ENCODE data around the gene MORN1. TPM values are rescaled to one million over a fixed set of nuclear protein-coding genes. Genes with fewer than 3 reads are reported as not detected.
A peak's percentile ranks its signal among the peaks of the same experiment; 100 is the strongest.
"Not testable (repeated sequence)": the region's sequence is repeated elsewhere in the genome, so short reads cannot be mapped to it uniquely, and the experiment has no call there.

Gene MORN1
- 1 to 10 TPM; 4.9 to 6.9 TPM for total RNA-seq
- 1 to 10 TPM; 2.3 TPM for polyA plus RNA-seq

DNA sequence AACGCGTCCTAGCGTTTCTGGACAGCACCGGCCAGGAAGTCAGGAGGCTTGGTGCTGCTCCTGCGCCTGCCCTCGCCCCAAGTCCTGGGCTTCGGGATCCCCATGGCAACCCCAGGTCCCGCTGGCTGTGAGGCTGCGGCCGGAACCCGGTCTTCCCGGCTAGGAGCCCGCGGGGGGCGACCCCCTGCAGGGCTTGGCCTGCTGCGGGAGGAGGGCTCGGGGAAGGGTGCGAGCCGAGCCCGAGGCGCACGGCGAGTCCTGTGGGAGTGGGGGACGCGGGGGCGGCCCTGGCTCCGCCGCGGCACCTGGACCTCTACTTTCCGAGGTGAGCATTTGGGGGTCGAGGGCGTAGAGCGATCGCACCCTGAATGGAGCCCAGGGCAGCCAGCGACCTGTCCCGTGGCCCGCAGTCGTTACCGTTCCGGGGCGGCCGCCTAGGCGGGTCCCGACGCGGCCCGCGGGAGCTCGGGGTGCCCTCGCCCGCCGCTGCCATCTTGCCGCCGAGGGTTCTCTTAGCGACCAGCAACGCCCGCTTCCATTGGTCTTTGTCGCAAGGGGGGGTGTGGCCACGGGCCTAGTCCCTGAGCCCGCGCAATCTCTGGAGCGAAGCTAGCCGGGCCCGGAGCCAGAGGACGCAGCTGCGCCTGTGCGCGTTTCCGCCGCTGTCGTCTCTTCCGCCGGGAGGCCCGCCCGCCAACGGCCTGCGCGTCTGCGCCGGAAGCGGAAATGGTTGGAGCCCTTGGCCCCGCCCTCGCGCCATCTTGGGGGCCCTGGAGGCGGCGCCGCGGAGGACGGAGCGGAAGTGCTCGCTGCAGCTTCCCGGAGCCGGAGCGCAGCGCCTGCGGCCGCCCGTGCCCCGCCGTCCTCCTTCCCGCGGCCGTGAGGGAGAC lies at the start of gene MORN1, which contains the start of gene RER1:
Gene MORN1 (minus strand): TSS at position 514 of the 890 bp plus-strand sequence. CDS start 21 bp downstream, at position 493.
Gene RER1 (plus strand): TSS at position 801 of the 890 bp plus-strand sequence. CDS start 3,950 bp downstream, outside the sequence.
- H3K9me3 ChIP-seq (ENCODE audit: control insufficient read depth in 4 of 4, low read length in 3 of 4), result no peaks in the 10 kb centered on the region
- peak within 1 kb of the TSS; percentile 81 to 95 (median 94) for H3K4me3 ChIP-seq (ENCODE audit: low read depth in 1 of 3, low read length in 3 of 3)
- peak; percentile 98 for DNase-seq (ENCODE audit: low spot score)
- WGBS, result under 1% methylated on average over 103 of the region's 103 CpGs
- peaks cover 3 to 37% (median 34%) of the 10 kb centered on the region in 4 donors for H3K4me1 ChIP-seq (ENCODE audit: control insufficient read depth in 4 of 4, insufficient read depth in 4 of 4, low read length in 3 of 4)
- H3K9ac ChIP-seq (ENCODE audit: low read depth in 1 of 2, low read length in 2 of 2), result peak within 1 kb of the TSS; percentile 80 to 83
- H3K27me3 ChIP-seq (ENCODE audit: control insufficient read depth in 4 of 4, insufficient read depth in 4 of 4, low read length in 3 of 4), result no peaks in the 10 kb centered on the region
- peaks cover 0 to 7% (median 6%) of the 10 kb centered on the region in 4 donors for H3K36me3 ChIP-seq (ENCODE audit: control insufficient read depth in 4 of 4, insufficient read depth in 3 of 4, low read depth in 1 of 4, low read length in 3 of 4)
- H3K27ac ChIP-seq (ENCODE audit: low read depth in 1 of 2, low read length in 2 of 2), result peak within 1 kb of the TSS; percentile 73 to 77
- TF ChIP-seq, protein P1, sequence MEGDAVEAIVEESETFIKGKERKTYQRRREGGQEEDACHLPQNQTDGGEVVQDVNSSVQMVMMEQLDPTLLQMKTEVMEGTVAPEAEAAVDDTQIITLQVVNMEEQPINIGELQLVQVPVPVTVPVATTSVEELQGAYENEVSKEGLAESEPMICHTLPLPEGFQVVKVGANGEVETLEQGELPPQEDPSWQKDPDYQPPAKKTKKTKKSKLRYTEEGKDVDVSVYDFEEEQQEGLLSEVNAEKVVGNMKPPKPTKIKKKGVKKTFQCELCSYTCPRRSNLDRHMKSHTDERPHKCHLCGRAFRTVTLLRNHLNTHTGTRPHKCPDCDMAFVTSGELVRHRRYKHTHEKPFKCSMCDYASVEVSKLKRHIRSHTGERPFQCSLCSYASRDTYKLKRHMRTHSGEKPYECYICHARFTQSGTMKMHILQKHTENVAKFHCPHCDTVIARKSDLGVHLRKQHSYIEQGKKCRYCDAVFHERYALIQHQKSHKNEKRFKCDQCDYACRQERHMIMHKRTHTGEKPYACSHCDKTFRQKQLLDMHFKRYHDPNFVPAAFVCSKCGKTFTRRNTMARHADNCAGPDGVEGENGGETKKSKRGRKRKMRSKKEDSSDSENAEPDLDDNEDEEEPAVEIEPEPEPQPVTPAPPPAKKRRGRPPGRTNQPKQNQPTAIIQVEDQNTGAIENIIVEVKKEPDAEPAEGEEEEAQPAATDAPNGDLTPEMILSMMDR (IDR thresholded peaks at IDR 0.05; ENCODE audit: low read depth, low read length, missing input control), result no peak
- TF ChIP-seq GABPA (IDR thresholded peaks at IDR 0.05 in 1 of 2, conservative IDR thresholded peaks at IDR 0.05 in 1 of 2) (peak; percentile 85 to 96), EGR1 (IDR thresholded peaks at IDR 0.05; ENCODE audit: low read depth in 2 of 2) (peak; percentile 30 to 37), SP1 (IDR thresholded peaks at IDR 0.05) (peak; percentile 81), RAD21 (IDR thresholded peaks at IDR 0.05) (peak in 1 of 2 donors; percentile 42), FOXA1 (IDR thresholded peaks at IDR 0.05) (no peak), YY1 (IDR thresholded peaks at IDR 0.05) (peak; percentile 94), TAF1 (conservative IDR thresholded peaks at IDR 0.05) (no peak)

DNA sequence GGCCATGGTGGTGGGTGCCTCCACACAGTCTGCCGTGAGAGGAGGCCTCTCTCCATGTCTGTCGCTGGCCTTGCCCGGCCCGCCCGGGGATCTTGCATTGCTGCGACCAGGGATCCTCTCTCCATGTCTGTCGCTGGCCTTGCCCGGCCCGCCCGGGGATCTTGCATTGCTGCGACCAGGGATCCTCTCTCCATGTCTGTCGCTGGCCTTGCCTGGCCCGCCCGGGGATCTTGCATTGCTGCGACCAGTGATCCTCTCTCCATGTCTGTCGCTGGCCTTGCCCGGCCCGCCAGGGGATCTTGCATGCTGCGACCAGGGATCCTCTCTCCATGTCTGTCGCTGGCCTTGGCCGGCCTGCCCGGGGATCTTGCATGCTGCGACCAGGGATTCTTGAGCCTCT lies 49.0 kb upstream of the MORN1 start:
- not testable (repeated sequence) for H3K4me1 ChIP-seq (ENCODE audit: control insufficient read depth in 4 of 4, insufficient read depth in 4 of 4, low read length in 3 of 4); H3K9me3 ChIP-seq (ENCODE audit: control insufficient read depth in 4 of 4, low read length in 3 of 4); H3K9ac ChIP-seq (ENCODE audit: low read depth in 1 of 2, low read length in 2 of 2); H3K4me3 ChIP-seq (ENCODE audit: low read depth in 1 of 3, low read length in 3 of 3); DNase-seq (ENCODE audit: low spot score); H3K36me3 ChIP-seq (ENCODE audit: control insufficient read depth in 4 of 4, insufficient read depth in 3 of 4, low read depth in 1 of 4, low read length in 3 of 4); H3K27ac ChIP-seq (ENCODE audit: low read depth in 1 of 2, low read length in 2 of 2)
- WGBS, result 93% methylated on average over 23 of the region's 23 CpGs
- H3K27me3 ChIP-seq (ENCODE audit: control insufficient read depth in 4 of 4, insufficient read depth in 4 of 4, low read length in 3 of 4), result peaks cover 0 to 12% (median 5%) of the 10 kb centered on the region in 4 donors

DNA sequence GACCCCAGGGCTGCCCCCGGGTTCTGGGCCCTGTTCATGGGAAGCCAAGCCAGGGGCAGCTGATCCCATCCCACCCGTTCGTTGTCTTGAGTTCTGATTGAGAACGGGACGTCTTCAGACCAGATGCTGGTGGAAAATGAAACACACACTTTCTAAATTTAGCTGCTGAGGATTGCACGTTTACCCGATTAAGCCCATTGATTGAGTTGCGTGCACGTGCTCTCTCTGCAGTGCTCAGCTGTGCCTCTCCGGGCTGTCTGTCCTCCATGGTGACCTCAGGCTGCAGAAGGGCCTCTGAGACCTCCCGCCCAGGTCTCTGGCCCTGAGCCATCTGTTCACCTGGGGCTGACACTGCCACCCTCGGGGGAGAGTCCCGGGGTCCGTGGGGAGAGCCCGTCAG lies 48.0 kb upstream of the MORN1 start:
- Histone ChIP-seq H3K27me3 (ENCODE audit: control insufficient read depth in 4 of 4, insufficient read depth in 4 of 4, low read length in 3 of 4) (peaks cover 0 to 12% (median 2%) of the 10 kb centered on the region in 4 donors), H3K4me1 (ENCODE audit: control insufficient read depth in 4 of 4, insufficient read depth in 4 of 4, low read length in 3 of 4) (peaks cover 0 to 2% (median 0%) of the 10 kb centered on the region in 4 donors), H3K4me3 (ENCODE audit: low read depth in 1 of 3, low read length in 3 of 3) (no peak overlapping the region), H3K9ac (ENCODE audit: low read depth in 1 of 2, low read length in 2 of 2) (no peak overlapping the region), H3K9me3 (ENCODE audit: control insufficient read depth in 4 of 4, low read length in 3 of 4) (no peaks in the 10 kb centered on the region), H3K36me3 (ENCODE audit: control insufficient read depth in 4 of 4, insufficient read depth in 3 of 4, low read depth in 1 of 4, low read length in 3 of 4) (no peaks in the 10 kb centered on the region), H3K27ac (ENCODE audit: low read depth in 1 of 2, low read length in 2 of 2) (no peak overlapping the region)
- no peak for DNase-seq (ENCODE audit: low spot score)
- WGBS, result 76% methylated on average over 15 of the region's 15 CpGs
- TF ChIP-seq HNF4A (conservative IDR thresholded peaks at IDR 0.05), result no peak
- TF ChIP-seq, protein P2, sequence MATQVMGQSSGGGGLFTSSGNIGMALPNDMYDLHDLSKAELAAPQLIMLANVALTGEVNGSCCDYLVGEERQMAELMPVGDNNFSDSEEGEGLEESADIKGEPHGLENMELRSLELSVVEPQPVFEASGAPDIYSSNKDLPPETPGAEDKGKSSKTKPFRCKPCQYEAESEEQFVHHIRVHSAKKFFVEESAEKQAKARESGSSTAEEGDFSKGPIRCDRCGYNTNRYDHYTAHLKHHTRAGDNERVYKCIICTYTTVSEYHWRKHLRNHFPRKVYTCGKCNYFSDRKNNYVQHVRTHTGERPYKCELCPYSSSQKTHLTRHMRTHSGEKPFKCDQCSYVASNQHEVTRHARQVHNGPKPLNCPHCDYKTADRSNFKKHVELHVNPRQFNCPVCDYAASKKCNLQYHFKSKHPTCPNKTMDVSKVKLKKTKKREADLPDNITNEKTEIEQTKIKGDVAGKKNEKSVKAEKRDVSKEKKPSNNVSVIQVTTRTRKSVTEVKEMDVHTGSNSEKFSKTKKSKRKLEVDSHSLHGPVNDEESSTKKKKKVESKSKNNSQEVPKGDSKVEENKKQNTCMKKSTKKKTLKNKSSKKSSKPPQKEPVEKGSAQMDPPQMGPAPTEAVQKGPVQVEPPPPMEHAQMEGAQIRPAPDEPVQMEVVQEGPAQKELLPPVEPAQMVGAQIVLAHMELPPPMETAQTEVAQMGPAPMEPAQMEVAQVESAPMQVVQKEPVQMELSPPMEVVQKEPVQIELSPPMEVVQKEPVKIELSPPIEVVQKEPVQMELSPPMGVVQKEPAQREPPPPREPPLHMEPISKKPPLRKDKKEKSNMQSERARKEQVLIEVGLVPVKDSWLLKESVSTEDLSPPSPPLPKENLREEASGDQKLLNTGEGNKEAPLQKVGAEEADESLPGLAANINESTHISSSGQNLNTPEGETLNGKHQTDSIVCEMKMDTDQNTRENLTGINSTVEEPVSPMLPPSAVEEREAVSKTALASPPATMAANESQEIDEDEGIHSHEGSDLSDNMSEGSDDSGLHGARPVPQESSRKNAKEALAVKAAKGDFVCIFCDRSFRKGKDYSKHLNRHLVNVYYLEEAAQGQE (IDR thresholded peaks at IDR 0.05), result no peak
- TF ChIP-seq, protein P3, sequence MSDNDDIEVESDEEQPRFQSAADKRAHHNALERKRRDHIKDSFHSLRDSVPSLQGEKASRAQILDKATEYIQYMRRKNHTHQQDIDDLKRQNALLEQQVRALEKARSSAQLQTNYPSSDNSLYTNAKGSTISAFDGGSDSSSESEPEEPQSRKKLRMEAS (IDR thresholded peaks at IDR 0.05), result no peak
- TF ChIP-seq RAD21 (IDR thresholded peaks at IDR 0.05), result no peak
- TF ChIP-seq, protein P4, sequence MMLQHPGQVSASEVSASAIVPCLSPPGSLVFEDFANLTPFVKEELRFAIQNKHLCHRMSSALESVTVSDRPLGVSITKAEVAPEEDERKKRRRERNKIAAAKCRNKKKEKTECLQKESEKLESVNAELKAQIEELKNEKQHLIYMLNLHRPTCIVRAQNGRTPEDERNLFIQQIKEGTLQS (IDR thresholded peaks at IDR 0.05), result no peak
- TF ChIP-seq RXRA (IDR thresholded peaks at IDR 0.05), result no peak

All from liver (tissue), 9 donors.